HG03439 (cell line): ENCODE data around the gene SUN2.

Source experiments
- ATAC-seq: cut with Tn5 transposase; IDR thresholded peaks from one replicate; pipeline ENCODE4 v1.9.1; 2021; ENCODE audit warnings: mild to moderate bottlenecking, moderate library complexity; ENCODE audit not compliant: unreplicated experiment

The SUN2 gene

DNA sequence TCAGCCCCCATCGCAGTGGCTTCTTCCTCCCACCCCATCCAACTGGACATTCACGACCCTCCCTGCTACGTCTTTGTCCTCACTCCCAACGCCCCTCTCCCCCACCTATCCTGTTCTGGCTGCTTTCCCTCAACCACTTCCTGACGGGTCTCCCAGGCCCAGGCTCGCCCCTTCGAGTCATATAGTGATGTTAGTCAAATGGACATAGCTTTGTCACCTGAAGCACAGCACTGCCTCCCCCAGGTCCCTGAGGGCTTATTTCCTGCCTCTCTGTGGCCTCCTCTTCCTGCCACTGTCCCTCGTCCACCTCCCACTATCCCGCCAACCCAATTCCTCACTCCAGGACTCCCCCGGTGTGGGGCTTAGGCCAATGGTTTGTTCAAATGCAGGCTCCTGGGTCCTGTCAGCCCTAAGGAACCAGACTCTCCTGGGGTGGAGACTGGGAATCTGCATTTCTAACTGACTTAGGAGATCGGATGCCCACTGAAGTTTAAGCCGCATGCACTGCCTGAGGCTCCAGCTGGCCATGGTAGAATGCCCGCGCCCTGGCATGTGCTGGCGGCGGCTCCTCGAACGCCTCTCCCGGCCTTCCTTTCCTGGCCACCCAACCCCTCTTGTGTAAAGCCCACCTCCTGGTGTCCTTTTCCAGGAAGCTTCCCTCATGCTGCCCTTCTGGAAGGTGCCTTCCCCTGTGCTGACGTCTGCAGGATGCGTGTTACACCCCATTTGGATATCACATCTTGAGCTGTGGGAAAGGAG, 18.3 kb downstream of the SUN2 start:
- ATAC-seq = no peak

DNA sequence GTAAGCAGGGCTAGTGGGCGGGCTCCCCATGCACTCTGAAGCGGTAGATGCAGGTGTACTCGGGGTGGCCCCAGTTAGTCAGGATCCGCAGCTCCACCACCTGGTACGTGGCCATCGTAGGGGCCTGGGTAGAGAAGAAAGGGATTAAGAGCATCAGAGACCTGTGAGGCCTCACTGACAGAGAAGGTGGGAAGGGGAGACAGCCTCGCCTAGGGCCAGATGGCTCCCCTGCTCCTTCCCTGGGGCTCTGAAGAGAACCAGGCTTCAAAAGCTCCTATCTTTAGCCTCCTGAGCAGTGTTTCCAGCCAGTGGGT, 19.6 kb downstream of the SUN2 start:
- ATAC-seq = no peak

DNA sequence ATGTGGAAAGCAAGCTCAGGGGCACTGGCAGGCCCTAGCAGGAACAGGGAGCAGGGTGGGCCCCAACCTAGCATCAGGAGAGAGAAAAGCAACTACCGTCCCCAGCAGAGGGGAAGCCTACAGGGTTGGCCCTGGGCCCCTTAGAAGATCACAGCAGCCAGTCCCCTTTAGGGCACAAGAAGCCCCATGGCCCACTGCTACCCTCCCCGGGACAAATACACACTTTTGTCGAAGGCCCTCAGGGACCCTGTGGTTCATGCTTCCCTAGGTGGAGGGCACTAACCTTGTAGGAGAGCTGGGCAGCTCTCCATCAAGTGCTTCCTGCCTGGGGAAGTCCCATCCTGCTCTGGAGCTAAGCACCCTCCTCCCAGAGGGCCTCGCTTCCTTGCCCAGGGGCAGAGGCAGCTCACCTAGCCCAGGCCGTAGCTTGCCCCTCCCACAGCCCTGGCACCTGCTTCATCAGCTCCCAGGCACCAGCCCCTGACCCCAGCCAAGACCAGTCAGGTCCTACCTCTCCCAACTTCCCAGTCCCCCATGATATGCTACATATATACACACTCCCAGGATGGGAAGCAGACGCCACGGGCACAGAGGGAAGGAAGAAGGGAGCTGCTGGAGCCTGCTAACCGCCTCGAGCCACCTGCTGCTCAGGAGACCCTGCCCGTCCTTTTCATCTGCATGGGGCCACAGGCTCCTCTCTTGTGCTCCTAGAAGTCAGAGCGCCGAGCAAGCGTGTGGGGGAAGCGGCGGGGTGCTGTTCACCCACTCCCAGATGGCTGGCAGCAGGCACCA, 20.1 kb downstream of the SUN2 start:
- ATAC-seq = no peak

DNA sequence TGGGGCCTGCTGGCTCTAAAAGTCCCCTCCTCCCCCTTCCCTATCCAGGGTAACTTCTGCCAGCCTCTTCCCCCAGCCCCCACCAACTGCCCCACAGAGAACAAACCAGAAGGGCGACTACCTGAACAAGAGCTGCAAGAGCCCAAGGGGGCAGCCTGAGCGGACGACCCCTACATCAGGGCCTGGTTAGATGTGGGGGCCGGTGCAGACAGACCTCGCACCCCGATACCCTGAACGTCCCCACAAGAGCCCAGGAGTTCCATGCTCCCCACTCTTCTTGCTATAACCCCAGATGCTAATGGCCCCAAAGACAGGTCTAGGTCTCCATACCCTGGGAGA, 20.7 kb downstream of the SUN2 start:
- ATAC-seq = no peak

DNA sequence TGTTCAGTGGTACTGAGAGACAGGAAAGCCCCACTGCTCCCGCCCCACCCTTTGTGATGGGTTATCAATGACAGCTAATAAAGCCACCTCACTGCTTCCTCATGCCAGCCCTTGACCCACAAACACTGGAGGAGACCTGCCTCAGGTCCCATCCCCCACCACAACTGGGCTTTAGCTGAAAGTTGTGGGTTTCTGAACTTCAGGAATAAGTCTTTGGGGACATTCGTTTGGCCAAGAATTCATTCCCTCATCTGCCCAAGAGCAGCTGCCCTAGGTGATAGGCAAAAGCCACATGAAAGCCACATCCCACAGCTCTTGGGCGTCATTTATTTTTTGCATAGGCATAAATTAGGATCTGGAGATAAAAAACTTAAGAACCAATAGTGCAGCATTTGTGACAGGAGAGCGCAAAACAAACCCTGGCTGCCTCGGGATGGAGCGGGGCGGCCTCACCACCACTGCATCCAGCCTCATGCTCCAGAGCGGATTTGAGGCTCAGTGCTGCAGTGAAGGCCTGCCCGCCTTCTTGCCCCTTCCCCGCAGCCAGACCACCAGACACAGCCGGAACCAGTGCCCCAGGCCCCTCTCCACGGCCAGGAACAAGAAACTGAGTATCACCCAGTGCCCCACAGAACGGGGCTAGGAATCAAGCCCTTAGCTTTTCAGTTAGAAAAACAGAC, 21.2 kb downstream of the SUN2 start:
- ATAC-seq = no peak

DNA sequence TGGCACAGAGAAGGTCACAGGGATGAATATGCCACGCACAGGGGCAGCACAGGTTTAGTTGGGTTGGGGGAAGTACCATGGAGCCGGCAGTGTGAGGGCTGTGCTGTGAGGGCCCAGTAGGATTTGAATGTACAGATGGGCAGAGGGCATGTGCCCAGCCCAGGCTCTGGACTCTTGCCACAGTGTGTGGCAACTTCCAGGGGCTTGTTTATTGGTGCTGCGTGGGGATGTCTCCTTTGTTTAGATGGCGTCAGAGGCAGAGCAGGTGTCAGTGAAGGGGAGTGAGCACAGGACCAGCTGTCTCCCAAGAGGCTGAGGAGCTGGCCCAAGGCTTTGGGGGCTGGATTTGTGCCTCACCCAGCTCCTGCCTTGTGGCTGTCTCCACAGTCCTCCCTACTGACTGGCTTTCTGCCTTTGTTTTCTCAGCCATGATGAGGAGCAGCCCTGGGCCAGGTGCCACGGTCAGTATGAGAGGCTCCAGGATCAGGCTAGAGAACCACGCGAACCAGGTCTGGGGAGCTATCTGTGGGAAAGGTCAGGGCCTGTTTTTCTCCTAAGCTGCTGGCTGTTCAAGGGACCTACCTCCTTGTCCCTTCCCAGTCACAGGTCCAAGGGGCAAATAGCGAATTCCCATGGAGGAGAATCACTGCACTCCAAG, 21.9 kb downstream of the SUN2 start:
- ATAC-seq = no peak

DNA sequence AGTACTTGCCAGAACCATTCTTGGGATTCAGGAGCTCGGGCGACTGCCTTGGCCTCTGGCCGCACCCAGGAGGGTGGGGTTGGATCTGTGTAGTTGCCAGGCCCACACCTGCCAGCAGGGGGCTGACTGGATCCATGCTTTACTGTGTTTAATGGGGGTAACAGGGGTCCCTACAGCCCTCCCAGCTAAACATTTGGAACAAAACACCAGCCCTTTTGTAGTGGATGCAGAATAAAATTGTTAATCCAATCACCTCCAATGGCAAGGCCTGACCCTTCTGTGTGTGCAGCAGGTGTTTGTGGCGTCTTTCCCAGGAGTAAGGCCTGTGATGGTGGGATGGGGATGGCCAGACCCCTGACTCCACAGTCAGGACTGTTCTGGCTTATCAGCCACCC, 22.5 kb downstream of the SUN2 start:
- no peak for ATAC-seq

DNA sequence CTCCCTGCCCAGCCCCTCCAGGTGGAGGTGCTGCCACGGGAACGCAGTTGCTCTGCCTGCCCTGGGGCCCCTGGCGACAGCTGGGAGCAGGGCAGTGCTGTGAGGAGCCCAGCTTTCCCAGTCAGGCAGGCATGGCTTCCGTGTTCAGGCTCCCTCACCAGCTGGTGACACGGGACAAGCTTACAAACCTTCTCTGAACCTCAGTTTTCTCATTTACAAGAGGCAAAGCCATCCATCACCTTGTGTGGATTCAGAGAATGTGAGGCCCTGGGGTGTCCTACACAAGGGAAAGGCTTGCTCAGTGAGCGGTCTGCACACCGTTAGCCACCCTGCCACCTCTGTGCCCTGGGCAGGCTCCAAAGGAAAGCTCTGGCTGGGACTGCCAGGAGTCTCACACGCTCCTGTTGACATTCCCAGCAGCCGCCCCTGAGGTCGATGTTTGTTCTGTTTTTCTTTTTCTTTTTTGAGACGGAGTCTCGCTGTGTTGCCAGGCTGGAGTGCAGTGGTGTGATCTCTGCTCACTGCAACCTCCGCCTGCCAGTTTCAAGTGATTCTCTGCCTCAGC, 23.5 kb downstream of the SUN2 start:
- no peak for ATAC-seq

DNA sequence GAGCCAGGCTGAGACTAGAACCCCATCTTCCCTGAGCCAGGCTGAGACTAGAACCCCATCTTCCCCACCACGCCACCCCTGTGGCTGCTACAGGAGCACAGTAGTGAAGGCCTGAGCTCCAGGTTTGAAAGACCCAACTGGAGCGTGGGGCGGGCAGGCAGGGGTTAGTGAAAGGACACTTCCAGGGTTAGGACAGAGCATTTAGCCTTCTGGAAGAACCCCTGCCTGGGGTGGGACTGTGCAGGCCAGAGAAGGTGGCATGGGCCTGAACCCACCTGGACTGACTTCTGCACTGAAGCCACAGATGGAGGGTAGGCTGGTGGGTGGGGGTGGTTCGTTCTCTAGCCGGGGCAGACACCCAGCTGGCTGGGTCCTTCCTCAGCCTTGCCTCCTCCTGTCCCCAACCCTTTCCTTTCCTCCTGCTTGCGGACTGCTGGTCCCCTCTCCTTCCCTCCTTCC, 24.1 kb downstream of the SUN2 start:
- ATAC-seq = no peak

DNA sequence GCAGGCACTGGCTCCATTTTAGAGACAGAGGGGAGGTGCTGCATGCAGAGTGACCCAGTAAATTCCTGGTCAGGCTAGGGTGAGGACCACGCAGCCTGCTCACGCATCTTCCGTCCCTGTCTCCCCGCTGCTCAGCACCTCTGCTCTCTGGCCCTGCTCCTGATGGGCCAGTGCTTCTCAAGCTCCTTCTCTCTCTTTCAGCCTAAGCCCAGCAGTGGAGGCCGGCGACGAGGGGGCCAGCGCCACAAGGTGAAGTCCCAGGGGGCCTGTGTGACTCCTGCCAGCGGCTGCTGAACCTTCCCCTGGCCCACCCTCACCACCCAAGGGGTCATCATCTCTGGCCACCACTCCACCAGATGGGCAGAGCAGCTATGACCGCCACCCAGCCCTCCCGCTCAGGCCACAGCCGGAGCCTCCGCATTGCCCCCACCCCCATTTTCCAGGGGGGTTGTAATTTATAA, 25.4 kb downstream of the SUN2 start:
- ATAC-seq = no peak

DNA sequence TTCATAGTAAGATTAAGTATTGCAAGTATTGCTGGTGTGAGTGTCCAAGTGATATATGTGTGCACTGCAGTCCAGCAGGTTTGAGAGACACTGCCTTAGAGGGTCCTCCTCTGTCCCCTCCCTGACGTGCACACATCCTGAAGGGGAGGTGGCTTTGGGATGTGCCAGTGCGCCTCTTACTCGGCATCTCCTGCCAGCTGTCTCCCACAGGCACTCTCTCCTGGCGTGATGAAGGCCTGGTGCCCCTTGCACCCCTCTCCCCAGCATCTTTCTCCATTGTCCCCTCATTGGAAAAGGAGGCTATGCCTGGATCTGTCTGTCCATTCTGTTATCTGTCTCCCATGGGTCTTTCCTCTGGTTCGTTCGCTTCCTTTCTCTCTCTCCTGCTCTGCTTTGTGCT, 25.9 kb downstream of the SUN2 start:
- no peak for ATAC-seq

DNA sequence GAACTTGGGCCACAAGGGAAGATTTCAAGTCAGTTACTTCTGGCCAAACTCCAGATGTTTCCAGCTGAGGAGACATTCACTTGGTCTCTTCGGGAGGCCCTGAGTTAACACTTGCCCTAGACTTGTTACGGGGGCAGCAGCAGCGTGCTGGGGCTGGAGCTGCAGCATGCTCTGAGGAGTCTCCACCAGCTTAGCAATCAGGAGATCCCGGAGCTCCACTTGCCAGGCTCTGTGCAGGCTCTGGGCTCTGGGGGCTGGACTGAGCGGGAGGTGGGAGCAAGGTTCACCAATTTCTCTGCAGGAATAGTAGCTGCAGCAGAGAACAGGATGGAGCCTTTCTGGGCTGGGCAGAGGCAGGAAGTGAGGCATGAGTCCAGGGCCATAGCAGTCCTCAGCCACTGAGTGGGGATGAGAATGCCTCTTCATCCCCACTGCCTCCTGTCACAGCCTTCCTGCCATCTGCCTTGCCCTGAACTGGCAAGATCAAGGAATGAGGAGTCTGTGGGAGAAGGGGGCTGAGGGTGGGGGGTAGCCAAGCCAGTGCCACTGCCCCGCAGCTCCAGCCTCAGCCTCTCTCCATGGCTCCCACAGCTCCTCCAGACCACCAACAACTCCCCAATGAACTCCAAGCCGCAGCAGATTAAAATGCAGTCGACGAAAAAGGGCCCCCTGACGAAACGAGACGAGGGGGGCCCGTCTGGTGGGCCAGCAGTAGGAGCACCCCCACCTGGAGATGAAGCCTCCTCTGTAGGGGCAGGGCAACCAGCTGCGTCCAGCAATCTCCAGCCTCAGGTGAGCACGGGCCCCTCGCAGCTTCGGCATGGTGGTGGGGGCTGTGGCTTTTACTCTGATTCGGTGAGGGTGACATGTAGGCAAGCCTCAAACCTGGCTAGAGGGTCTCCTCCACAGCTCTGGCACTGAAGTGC, 26.7 kb downstream of the SUN2 start:
- ATAC-seq = no peak

DNA sequence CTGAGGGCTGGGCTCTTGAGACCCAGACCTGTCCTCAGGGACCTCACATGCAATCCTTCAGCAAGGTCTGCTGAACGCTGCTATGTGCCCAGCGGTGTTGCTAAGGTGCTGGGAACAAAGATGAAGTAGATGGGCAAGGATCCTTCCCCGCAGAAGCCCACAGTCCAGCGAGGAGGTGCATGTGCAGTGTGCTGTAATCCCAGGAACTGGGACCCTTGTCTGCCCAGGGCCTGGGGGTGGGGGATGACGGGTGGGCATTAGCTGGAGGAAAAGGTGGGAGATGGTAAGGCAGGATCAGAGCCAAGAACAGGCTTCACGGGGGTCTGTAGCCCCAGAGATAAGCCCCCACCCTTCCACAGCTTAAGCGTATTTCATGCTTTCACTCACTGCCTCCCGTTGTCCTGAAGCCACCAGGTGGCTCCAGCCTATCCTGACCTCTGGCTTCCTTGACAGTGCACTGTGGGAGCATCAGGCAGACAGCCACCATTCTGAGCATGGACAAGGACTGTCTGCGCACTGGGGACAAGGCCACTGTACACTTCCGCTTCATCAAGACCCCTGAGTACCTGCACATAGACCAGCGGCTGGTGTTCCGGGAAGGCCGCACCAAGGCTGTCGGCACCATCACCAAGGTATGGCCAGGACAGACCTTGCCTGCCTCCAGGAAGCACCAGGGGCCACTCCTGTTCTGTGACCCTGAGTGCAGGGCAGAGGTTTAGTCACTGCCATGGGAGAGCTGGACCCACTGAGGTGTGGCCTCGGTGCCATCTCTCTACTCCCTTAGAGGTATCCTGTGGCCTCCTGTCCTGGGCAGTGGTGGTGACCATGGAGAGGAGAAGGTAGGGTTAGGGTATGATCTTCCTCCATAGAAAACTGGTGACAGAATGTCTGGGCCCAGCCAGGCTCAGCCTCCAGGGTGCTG, 28.0 kb downstream of the SUN2 start:
- no peak for ATAC-seq

DNA sequence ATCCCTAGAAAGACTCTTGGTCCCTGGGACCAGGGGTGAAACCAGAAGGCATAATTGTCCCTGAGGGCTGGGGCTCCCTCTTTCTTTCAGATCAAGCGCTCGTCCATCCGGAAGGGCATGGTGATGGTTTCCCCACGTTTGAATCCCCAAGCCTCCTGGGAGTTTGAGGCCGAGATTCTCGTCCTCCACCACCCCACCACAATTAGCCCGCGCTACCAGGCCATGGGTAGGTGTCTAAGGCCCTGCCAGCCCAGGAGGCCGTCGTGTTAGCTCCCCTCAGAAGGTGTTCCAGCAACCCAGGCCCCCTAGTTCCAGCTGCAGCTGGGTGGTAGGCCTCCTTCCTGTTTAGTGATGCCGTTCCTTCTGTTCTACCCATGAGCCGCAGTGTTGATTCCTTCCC, 28.7 kb downstream of the SUN2 start:
- ATAC-seq = no peak

DNA sequence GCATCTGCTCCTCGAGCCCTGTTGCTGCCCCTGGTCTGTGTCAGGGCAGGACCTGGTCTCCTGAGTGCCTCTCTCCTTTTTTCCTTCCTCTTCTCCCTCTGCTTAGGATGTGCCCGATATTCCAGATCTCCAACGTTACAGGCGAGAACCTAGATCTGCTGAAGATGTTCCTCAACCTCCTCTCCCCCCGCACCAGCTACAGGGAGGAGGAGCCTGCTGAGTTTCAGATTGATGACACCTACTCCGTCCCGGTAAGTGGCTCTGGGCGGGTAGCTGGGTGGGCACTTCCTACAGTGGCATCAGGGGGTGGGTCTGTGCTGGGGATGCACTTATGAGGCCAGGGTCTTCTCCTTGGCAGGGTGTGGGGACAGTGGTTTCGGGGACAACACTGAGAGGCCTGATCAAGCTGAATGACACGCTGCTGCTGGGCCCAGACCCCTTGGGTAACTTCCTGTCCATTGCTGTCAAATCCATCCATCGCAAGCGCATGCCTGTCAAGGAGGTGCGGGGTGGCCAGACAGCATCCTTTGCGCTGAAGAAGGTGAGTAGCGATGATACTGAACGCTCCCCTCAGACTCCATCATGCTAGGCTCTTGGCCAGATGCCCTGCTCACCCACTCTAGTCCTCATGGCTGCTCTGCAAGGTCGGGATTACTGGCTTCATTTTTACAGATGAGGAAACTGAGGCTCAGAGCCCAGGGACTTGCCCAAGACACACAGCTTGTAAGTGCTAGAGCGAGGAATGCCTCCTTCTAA, 29.7 kb downstream of the SUN2 start:
- no peak for ATAC-seq

DNA sequence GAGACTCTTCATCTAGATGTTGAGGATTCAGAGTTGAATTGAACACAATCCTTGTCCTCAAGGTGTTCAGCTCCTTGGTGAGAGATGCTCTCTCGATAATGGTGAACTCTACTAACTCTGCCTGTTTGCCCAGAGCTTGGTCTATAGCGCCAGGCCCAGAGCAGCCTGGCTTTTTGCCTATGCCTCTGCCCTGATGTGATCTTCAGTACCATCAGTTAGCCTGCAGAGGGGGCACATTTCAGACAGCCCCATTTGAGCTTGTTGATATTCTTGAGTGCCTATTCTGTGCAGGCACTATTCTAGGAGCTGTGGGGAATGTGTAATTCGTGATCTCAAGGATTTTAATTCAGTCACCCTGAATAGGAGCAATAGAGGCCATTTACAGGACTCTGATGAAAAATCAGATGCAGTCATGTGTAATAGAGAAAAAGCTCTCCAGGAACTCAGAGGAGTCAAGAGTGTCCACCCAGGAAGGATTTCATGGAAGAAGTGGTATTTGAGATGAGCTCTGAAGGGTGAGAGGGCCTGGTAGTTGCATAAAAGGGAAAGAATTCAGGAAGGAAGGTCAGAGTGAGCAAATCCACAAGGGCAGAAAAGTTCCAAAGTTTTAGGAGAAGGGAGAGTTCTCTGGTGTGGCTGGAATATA, 30.7 kb downstream of the SUN2 start:
- ATAC-seq = no peak

DNA sequence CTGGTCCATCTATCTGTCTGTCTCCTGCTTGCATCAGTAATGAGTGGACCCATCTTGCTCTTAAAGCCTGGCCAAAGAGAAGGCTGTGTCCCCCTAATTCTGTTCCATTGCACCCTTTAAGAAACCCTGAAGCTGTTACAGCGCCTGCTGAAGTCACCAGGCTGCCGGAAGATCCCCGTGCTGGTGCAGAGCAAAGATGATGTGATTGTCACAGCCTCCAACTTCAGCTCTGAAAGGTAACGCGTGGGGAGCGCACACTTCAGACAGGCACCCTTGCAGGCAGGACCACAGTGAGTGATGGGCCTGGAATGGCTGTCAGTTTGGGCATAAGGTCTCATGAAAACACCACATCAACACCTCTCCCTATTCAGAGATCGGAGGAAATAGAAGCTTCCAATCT, 31.6 kb downstream of the SUN2 start:
- no peak for ATAC-seq

DNA sequence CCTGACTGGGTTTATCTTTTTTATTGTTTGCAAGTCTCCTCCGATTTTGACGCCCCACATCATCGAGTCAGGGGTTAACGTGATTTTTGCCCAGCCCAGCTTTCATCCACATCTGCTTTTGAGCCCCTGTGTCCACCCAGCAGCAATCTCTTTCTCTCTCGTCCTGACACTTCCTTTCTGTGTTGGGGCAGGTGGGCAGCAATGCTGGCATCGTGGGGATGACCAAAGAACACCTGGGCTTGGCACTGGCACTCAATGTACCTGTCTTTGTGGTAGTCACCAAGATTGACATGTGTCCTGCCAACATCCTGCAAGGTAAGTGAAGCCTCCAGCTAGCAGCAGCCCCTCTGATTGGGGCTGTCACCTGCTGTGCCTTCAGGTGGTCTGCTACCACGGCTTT, 34.2 kb downstream of the SUN2 start:
- ATAC-seq = no peak
